HG02970 (cell line): ENCODE data around the gene PDE6B.

ENCODE experiments used
- ATAC-seq: cut with Tn5 transposase; IDR thresholded peaks from one replicate; pipeline ENCODE4 v1.9.1; 2021; ENCODE audit warnings: mild to moderate bottlenecking, moderate library complexity, moderate number of reproducible peaks; ENCODE audit not compliant: unreplicated experiment, low FRiP score

Gene PDE6B

GRCh38 chr4:654871-655463 is 29.6 kb downstream of the PDE6B start:
- no peak for ATAC-seq

- ATAC-seq: no peak
These were observed 30.2 kb downstream of the PDE6B start for GRCh38 chr4:655464-656151.

DNA sequence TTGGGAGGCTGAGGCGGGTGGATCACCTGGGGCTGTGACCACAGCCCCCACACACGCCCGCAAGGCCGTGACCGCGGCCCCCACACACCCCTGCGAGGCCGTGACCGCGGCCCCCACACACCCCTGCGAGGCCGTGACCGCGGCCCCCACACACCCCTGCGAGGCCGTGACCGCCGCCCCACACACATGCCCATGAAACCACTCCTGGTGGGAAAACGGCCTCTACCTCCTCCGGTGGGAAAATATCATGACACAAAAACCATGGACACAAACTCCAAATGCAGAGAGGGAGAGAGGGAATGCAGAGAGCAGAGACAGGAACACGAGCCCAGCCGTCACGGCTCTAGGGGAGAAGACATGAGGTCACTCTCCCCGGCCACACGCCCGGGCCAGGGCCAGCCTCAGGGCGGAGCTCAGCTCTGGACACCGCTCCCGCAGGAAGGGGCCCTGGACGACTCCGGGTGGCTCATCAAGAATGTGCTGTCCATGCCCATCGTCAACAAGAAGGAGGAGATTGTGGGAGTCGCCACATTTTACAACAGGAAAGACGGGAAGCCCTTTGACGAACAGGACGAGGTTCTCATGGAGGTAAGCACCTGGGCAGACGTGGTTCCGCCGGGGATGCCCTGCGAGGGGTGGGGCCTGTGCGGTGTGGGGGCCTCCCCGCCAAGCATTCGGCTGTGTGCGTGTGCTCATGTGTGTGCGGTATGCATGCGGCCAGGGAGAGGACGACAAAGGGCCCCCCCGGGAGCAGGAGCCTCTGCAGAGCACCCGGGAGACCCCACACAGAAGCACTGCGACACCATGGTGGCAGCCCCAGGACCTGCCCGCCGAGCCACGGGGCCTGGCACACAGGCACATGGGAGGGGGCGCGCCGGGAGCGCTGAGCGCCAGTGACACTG is 31.3 kb downstream of the PDE6B start:
- ATAC-seq: no peak

DNA sequence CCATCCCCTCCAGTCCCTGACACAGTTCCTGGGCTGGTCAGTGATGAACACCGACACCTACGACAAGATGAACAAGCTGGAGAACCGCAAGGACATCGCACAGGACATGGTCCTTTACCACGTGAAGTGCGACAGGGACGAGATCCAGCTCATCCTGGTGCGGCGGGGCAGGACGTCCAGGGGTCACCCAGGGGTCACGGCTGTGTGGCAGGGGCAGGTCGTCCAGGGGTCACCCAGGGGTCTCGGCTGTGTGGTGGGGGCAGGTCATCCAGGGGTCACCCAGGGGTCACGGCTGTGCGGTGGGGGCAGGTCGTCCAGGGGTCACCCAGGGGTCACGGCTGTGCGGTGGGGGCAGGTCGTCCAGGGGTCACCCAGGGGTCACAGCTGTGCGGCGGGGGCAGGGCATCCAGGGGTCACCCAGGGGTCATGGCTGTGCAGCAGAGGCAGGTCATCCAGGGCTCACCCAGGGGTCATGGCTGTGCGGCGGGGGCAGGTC is 32.0 kb downstream of the PDE6B start:
- ATAC-seq: no peak

DNA sequence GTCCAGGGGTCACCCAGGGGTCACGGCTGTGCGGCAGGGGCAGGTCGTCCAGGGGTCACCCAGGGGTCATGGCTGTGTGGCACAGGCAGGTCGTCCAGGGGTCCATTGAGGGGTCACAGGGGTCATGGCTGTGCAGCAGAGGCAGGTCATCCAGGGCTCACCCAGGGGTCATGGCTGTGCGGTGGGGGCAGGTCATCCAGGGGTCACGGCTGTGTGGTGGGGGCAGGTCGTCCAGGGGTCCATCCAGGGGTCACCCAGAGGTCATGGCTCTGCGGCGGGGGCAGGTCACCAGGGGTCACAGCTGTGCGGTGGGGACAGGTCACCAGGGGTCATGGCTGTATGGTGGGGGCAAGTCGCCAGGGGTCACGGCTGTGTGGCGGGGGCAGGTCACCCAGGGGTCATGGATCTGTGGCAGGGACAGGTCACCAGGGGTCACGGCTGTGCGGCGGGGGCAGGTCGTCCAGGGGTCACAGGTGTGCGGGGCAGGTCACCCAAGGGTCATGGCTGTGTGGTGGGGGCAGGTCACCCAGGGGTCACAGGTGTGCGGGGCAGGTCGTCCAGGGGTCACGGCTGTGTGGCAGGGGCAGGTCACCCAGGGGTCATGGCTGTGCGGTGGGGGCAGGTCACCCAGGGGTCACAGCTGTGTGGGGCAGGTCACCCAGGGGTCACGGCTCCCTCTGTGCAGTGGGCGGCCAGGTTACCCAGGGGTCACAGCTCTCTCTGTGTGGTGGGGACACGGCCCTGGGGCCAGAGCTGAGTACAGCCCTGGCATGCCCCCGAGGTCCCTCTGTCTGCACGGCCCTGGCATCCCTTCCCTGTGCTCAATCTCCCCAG is 32.7 kb downstream of the PDE6B start:
- ATAC-seq: no peak

DNA sequence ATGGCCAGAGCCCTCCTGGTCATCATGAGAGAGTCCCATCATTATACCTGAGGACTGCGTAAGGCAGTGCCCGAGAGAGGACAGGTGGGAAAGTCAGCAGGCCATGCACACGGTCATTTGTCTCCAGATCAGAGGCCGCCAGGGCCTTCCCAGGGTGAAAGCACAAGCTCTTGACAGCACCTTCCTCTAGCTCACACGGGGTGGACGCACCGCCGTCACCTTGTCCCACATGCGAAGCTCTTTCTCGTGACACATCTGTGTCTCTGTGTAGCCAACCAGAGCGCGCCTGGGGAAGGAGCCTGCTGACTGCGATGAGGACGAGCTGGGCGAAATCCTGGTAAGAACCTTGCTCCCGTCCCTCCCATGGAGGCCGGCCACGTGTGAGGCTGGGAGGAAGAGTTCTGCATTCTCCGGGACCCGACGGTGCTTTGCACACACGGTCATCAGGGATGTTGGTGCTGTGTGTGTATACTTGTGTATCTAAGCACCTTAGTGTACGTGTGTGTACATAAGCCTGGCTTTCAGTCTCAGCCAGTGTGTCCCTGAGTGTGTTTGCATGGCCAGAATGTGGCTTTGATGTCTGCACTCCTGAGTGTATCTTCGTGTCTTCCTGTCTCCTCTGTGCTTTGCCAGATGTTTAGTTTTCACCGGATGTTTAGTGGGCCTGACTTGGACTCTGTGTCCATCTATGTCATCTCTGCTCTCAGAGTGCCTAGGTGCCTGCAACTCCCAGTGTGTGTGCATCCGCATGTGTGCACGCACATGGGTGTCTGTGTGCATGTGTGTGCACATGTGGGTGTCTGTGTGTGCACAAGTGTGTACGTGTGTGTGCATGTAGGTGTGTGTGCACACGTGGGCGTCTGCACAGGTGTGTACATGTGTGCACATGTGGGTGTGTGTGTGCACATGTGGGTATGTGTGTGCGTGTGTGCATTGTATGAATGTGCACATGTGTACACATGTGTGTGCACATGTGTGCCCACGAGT is 33.6 kb downstream of the PDE6B start:
- ATAC-seq: no peak

- no peak for ATAC-seq
These were observed 34.5 kb downstream of the PDE6B start for GRCh38 chr4:659851-660250.

GRCh38 chr4:660401-660800 is 35.0 kb downstream of the PDE6B start:
- ATAC-seq: no peak

DNA sequence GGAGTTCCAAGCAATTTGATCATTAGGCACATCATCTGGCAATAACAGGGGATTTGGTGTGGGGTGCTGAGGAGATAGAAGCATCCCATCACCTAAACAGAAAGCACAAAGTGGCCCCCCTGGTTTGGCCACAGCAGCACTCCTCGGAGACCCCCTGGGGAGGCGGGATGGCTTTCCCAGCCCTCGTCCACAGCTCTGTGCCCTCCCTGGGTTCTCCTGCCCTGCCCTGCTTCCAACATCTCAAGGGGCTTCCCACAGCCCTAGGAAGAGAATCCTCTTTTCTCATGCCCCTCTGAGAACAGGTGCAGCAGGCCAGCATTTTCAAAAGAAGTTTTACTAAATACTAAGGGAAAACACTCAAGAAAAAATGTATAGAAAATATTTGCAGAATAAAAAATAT is 35.9 kb downstream of the PDE6B start:
- no peak for ATAC-seq

GRCh38 chr4:661881-662761 is 36.7 kb downstream of the PDE6B start:
- ATAC-seq: no peak

DNA sequence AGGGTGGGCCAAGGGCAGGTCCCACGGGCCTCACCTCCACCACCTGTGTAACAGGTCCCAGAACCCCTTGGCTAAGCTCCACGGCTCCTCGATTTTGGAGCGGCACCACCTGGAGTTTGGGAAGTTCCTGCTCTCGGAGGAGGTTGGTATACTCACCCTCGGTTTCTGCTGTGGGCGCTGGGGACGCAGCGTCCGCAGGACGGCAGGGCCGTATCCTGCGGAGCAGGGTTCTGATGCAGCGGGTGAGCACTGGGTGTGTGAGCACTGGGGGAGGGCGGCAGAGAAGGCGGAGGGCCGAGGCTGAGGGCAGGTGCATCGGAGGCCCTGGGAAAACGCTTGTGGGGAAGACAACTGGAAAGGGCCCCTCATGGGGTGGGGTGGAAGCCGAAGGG is 37.7 kb downstream of the PDE6B start:
- no peak for ATAC-seq

GRCh38 chr4:663438-664428 is 38.4 kb downstream of the PDE6B start:
- ATAC-seq: no peak

GRCh38 chr4:664713-665231 is 39.4 kb downstream of the PDE6B start:
- no peak for ATAC-seq

DNA sequence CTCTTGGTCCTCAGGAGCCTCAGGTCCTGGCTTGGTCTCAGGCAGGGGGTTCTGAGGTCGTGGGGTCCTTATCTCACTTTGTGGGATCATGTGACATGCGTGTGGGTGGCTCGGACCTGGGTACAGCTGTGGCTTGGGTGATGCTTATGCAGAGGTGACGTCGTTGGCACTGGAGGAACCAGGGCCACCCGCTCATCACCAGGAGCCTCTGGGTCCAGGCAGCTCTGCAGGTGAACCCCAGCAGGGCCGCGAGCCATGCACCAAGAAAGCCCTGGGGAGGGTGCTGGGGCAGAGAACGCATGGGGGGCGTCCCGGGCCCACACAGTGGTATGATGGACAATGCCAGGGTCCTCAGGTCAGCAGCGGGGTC is 40.0 kb downstream of the PDE6B start:
- ATAC-seq: no peak

GRCh38 chr4:665751-666435 is 40.5 kb downstream of the PDE6B start:
- ATAC-seq: no peak

GRCh38 chr4:666436-666810 is 41.0 kb downstream of the PDE6B start:
- ATAC-seq: no peak
